ENCODE results near the gene MRPL53. TPM values are rescaled to one million over a fixed set of nuclear protein-coding genes. Genes with fewer than 3 reads are reported as not detected.
A peak's percentile ranks its signal among the peaks of the same experiment; 100 is the strongest.
"Not testable (repeated sequence)": the region's sequence is repeated elsewhere in the genome, so short reads cannot be mapped to it uniquely, and the experiment has no call there.

MRPL53 gene
- total and polyA plus RNA-seq, 2 of the 4 experiments (the other 2 are of a cell fraction), result 5.2 to 39.0 TPM

- peaks cover 24 to 60% of the 10 kb centered on the region in 2 experiments for H3K79me1 ChIP-seq (ENCODE audit: low read depth in 1 of 2, low read length in 2 of 2)
- H3K9me3 ChIP-seq (ENCODE audit: control insufficient read depth, insufficient read depth, low read length); DNase-seq; ATAC-seq (ENCODE audit: low read depth); dilution Hi-C loops (cut with HindIII; ENCODE audit: low sequenced_read_pairs, unreplicated experiment); BruUV-seq (replicated peaks); H2BK20ac ChIP-seq (ENCODE audit: low read depth, low read length); H3K9me1 ChIP-seq (ENCODE audit: insufficient read depth, low read length); H2BK5ac ChIP-seq (ENCODE audit: low read depth, low read length, poor library complexity, severe bottlenecking); H3K18ac ChIP-seq (ENCODE audit: low read depth, low read length); H4K20me1 ChIP-seq (ENCODE audit: insufficient read depth, low read length); H2BK15ac ChIP-seq (ENCODE audit: low read depth, low read length); H3K56ac ChIP-seq (ENCODE audit: extremely low read depth, insufficient read depth, low read length); H3K27me3 ChIP-seq (ENCODE audit: control insufficient read depth, insufficient read depth, low read length): not testable (repeated sequence)
- peak overlapping the region; percentile 100 for H2AFZ ChIP-seq (replicated peaks; ENCODE audit: low read length, poor library complexity)
- H3K9ac ChIP-seq (ENCODE audit: low read depth, low read length), result peak overlapping the region; percentile 73
- H4K91ac ChIP-seq (ENCODE audit: insufficient read depth, low read depth, low read length), result peak overlapping the region; percentile 77
- 0 out of 2 replicates have a peak overlapping the region, but pooled peaks have one; percentile 6 for H2AK5ac ChIP-seq (ENCODE audit: low read depth, low read length)
- H3K14ac ChIP-seq (replicated peaks; ENCODE audit: low read depth, low read length), result peak overlapping the region; percentile 83; the same call in 1 of the 2 replicates
- H3K23ac ChIP-seq (ENCODE audit: low read depth, low read length), result peak overlapping the region; percentile 62
- intact Hi-C loops (cut with micrococcal nuclease), result loop anchor here (1.0 kb wide), 3 partner anchors 29 to 104 kb away; partner anchors contain the start of genes AUP1 and HTRA2
- peaks cover 10% of the 10 kb centered on the region for H3K36me3 ChIP-seq (ENCODE audit: control insufficient read depth, insufficient read depth, low read length)
- peak overlapping the region; percentile 99 for H2AK9ac ChIP-seq (replicated peaks; ENCODE audit: low read depth, low read length, poor library complexity)
- H3K4me3 ChIP-seq (ENCODE audit: insufficient read depth, low read depth, low read length), result peak overlapping the region; percentile 80
- ChIA-PET CTCF (interaction anchor here (0.7 to 3.4 kb wide), 3 partner anchors 49 to 105 kb away, joined by 3 to 17 read pairs (median 3); no protein-coding TSS in a partner anchor), POLR2A (ENCODE audit: unreplicated experiment) (interaction anchor here (0.6 kb wide), 1 partner anchor 31 kb away, joined by 3 read pairs; the partner anchor contains the start of gene TLX2)
- H3K4me1 ChIP-seq (ENCODE audit: control insufficient read depth, insufficient read depth, low read length), result peaks cover 16% of the 10 kb centered on the region
- H3K27ac ChIP-seq (ENCODE audit: insufficient read depth, low read length), result peak overlapping the region; percentile 44; the same call in 1 of the 2 replicates
- peak overlapping the region; percentile 97 for H3K4ac ChIP-seq (ENCODE audit: low read depth, low read length)
- WGBS, 2 experiments (ENCODE audit: extremely low coverage in 2 of 2, insufficient read length in 1 of 2), result 91% methylated on average over 5 of the region's 19 CpGs; no CpG with 5 or more reads in 1 of the 2 experiments
- H3K4me2 ChIP-seq (ENCODE audit: low read depth, low read length), result peak overlapping the region; percentile 75
- H4K5ac ChIP-seq (ENCODE audit: low read depth, low read length), result peak overlapping the region; percentile 8
- peak overlapping the region; percentile 16; the same call in 1 of the 2 replicates for H2BK120ac ChIP-seq (ENCODE audit: low read depth, low read length)
- in situ Hi-C loops (cut with MboI; ENCODE audit: low sequenced_read_pairs), result loop anchor here (5.0 to 25.0 kb wide), 2 partner anchors 94 to 379 kb away; no protein-coding TSS in a partner anchor
- peak overlapping the region; percentile 79 to 100; a peak in 3 of 4 replicates for H4K8ac ChIP-seq (ENCODE audit: low read depth in 2 of 2, low read length in 2 of 2)
Observed at GRCh38 chr2:74483675-74484164, 11.2 kb upstream of the MRPL53 start.
